Activated naive CD4-positive, alpha-beta T cell treated with anti-CD3 and anti-CD28 coated beads, Interleukin-2, amount 50 U/mL, for 72 hours (primary cell): ENCODE data around the gene QTRT2. TPM values are rescaled to one million over a fixed set of nuclear protein-coding genes. Genes with fewer than 3 reads are reported as not detected.

ENCODE experiments used
- total RNA-seq, 2 donors: library from RNA; stranded (reverse); gene quantifications; one replicate each; pipeline ENCODE4 v1.2.3, GENCODE V29; 2022

QTRT2 gene
- total RNA-seq, 2 donors from 2014 or later: 28.9 to 38.0 TPM

Other genes with a start within 250 kb of the QTRT2 start
- 1 to 10 TPM in 1 of 2 donors, under 1 TPM in 1; 0.48 to 2.1 TPM for gene GRAMD1C, start 217.9 kb upstream of the QTRT2 start, total RNA-seq
- 1 to 10 TPM; 1.7 to 5.8 TPM for gene ZDHHC23, start 108.7 kb upstream of the QTRT2 start, total RNA-seq
- gene CCDC191, start 211 bp upstream of the QTRT2 start, total RNA-seq: 1 to 10 TPM in 1 of 2 donors, under 1 TPM in 1; 0.77 to 4.0 TPM
- not detected for gene DRD3, start 122.3 kb downstream of the QTRT2 start, total RNA-seq
- under 1 TPM; 0.53 to 0.71 TPM for gene ZNF80, start 180.8 kb downstream of the QTRT2 start, total RNA-seq
- 10 to 100 TPM in 1 of 2 donors, 1 to 10 TPM in 1; 5.1 to 14.6 TPM for gene TIGIT, start 237.3 kb downstream of the QTRT2 start, total RNA-seq